Pulmonary artery endothelial cell (primary cell): ENCODE data around the gene ITGA1. TPM values are rescaled to one million over a fixed set of nuclear protein-coding genes. Genes with fewer than 3 reads are reported as not detected.

Source experiments
- DNase-seq: peaks from one replicate; pipeline ENCODE4 v3.0.0-alpha.2; 2011; ENCODE audit warnings: low read depth, low spot score
- total RNA-seq: library from RNA; depleted of rRNA; stranded (reverse); fragments of >200 nt; gene quantifications from 2 replicates; pipeline ENCODE4 v1.2.3, GENCODE V29; 2014

The ITGA1 gene
- total RNA-seq, 1 donor from 2014 or later: 2.2 TPM

GRCh38 chr5:52895572-52896413 is 108.1 kb downstream of the ITGA1 start:
- DNase-seq: no peak

- DNase-seq: no peak
Measured at GRCh38 chr5:52896534-52897237, 109.0 kb downstream of the ITGA1 start.

- DNase-seq: no peak
Measured at GRCh38 chr5:52897238-52897614, 109.5 kb downstream of the ITGA1 start.

GRCh38 chr5:52898961-52899680 is 111.4 kb downstream of the ITGA1 start:
- DNase-seq: no peak

- DNase-seq: no peak
Measured at GRCh38 chr5:52903142-52903541, 115.4 kb downstream of the ITGA1 start.

- no peak for DNase-seq
Measured at GRCh38 chr5:52906343-52906742, 118.6 kb downstream of the ITGA1 start.

GRCh38 chr5:52906845-52907244 is 119.1 kb downstream of the ITGA1 start:
- no peak for DNase-seq

- no peak for DNase-seq
Measured at GRCh38 chr5:52909192-52909591, 121.5 kb downstream of the ITGA1 start.

- DNase-seq: no peak
Measured at GRCh38 chr5:52910071-52910470, 122.4 kb downstream of the ITGA1 start.

GRCh38 chr5:52915176-52915875 is 127.6 kb downstream of the ITGA1 start:
- DNase-seq: peak; percentile 41

- no peak for DNase-seq
Measured at GRCh38 chr5:52920929-52921328, 133.2 kb downstream of the ITGA1 start.

- DNase-seq: peak; percentile 63
Measured at GRCh38 chr5:52922384-52922783, 134.7 kb downstream of the ITGA1 start.

GRCh38 chr5:52924456-52924855 is 136.7 kb downstream of the ITGA1 start:
- no peak for DNase-seq

GRCh38 chr5:52925001-52925400 is 137.3 kb downstream of the ITGA1 start:
- DNase-seq: no peak

- no peak for DNase-seq
Measured at GRCh38 chr5:52928689-52929088, 141.0 kb downstream of the ITGA1 start.

- DNase-seq: no peak
Measured at GRCh38 chr5:52938226-52938625, 150.5 kb downstream of the ITGA1 start.

- no peak for DNase-seq
Measured at GRCh38 chr5:52943285-52943684, 155.6 kb downstream of the ITGA1 start.

GRCh38 chr5:52943808-52944207 is 156.1 kb downstream of the ITGA1 start:
- no peak for DNase-seq

- DNase-seq: no peak
Measured at GRCh38 chr5:52945040-52945439, 157.3 kb downstream of the ITGA1 start.

GRCh38 chr5:52947208-52947607 is 159.5 kb downstream of the ITGA1 start:
- DNase-seq: no peak

- no peak for DNase-seq
Measured at GRCh38 chr5:52947851-52948250, 160.1 kb downstream of the ITGA1 start.
